GM12878 (cell line): ENCODE measurements around the gene PRKG1. TPM values are rescaled to one million over a fixed set of nuclear protein-coding genes. Genes with fewer than 3 reads are reported as not detected.

Experiments
- ATAC-seq: fragments of 200-7000 bp; cut with Tn5 transposase; 3 replicates; pipeline ENCODE4 v1.9.1; 2020; ENCODE audit warnings: mild to moderate bottlenecking, moderate library complexity
- BruUV-seq: library from RNA; stranded (reverse); fragments of 400-500 nt; replicated peaks from 2 replicates; lab custom pipeline; 2021; lab: Mats Ljungman, UMichigan
- CTCF ChIA-PET: fragments of 300-600 bp; sonication (Branson Sonifier 250); formaldehyde crosslinking; extraction: SDS; loops from one replicate; lab custom pipeline; 2021; ENCODE audit warnings: inconsistent platforms; lab: Yijun Ruan, JAX
- POLR2A ChIA-PET: fragments of 350-600 bp; formaldehyde crosslinking; extraction: SDS; loops from one replicate; lab custom pipeline; 2021; ENCODE audit warnings: inconsistent platforms; lab: Charles Lee
- RAD21 ChIA-PET: fragments of 300-600 bp; sonication (Branson Sonifier 250); formaldehyde crosslinking; loops from one replicate; lab custom pipeline; 2023; ENCODE audit warnings: antibody characterized with exemption; ENCODE audit not compliant: unreplicated experiment; lab: Charles Lee
- SMC1A ChIA-PET: fragments of 300-600 bp; sonication (Branson Sonifier 250); formaldehyde crosslinking; loops from one replicate; lab custom pipeline; 2023; ENCODE audit not compliant: unreplicated experiment, uncharacterized antibody; lab: Charles Lee
- DNase-seq: peaks from one replicate; pipeline ENCODE4 v3.0.0-alpha.2; 2011; ENCODE audit warnings: low read depth, low spot score
- FAIRE-seq: peaks from 3 replicates; lab custom pipeline; 2011; peaks lifted over from hg19 to GRCh38; lab: Jason Lieb, UNC
- H2AFZ ChIP-seq: 2 replicates; pipeline ENCODE4 v1.6.0; 2011; ENCODE audit warnings: low read depth, low read length, control low read depth; ENCODE audit not compliant: control insufficient read depth
- H3K27ac ChIP-seq: 2 replicates; pipeline ENCODE4 v1.5.1; 2011; ENCODE audit warnings: control low read depth; ENCODE audit not compliant: control insufficient read depth, insufficient read depth
- H3K27me3 ChIP-seq, 2 experiments: replicated peaks in 1 of 2; 2 replicates each; pipeline versions ENCODE4 v1.6.0 to v1.6.1; 2011; ENCODE audit warnings: low read length in 1 of 2; ENCODE audit not compliant: control insufficient read depth in 2 of 2, insufficient read depth in 2 of 2
- H3K36me3 ChIP-seq, 2 experiments: 2 replicates each; pipeline ENCODE4 v1.5.1; 2011; ENCODE audit warnings: low read length in 1 of 2; ENCODE audit not compliant: control insufficient read depth in 2 of 2, insufficient read depth in 2 of 2
- H3K4me1 ChIP-seq: 2 replicates; pipeline ENCODE4 v1.6.1; 2011; ENCODE audit warnings: mild to moderate bottlenecking, low read length, moderate library complexity, mixed read lengths; ENCODE audit not compliant: control insufficient read depth, insufficient read depth
- H3K4me2 ChIP-seq: 2 replicates; pipeline ENCODE4 v1.6.0; 2011; ENCODE audit warnings: control low read depth; ENCODE audit not compliant: control insufficient read depth, insufficient read depth
- H3K4me3 ChIP-seq: fragments of 200-600 bp; sonication (generic); 2 replicates; pipeline ENCODE4 v1.5.1; 2016
- H3K79me2 ChIP-seq: 2 replicates; pipeline ENCODE4 v1.6.0; 2011; ENCODE audit warnings: low read length; ENCODE audit not compliant: control insufficient read depth, insufficient read depth
- H3K9ac ChIP-seq: 2 replicates; pipeline ENCODE4 v1.8.0; 2011; ENCODE audit warnings: low read length, control low read depth, mixed read lengths; ENCODE audit not compliant: control insufficient read depth, insufficient read depth
- H3K9me3 ChIP-seq: replicated peaks from 3 replicates; pipeline ENCODE4 v1.5.1; 2011; ENCODE audit warnings: mild to moderate bottlenecking, low read length; ENCODE audit not compliant: control insufficient read depth, insufficient read depth
- H4K20me1 ChIP-seq: 2 replicates; pipeline ENCODE4 v1.6.0; 2011; ENCODE audit not compliant: control insufficient read depth, insufficient read depth
- BMI1 ChIP-seq: fragments of 450-650 bp; IDR thresholded peaks from 2 replicates; pipeline ENCODE4 v1.6.1; 2016; ENCODE audit warnings: mild to moderate bottlenecking, moderate library complexity, borderline replicate concordance
- CREB1 ChIP-seq: IDR thresholded peaks from 2 replicates; pipeline ENCODE4 v1.6.1; 2012; ENCODE audit warnings: low read depth, mild to moderate bottlenecking, inconsistent platforms
- CUX1 ChIP-seq: IDR thresholded peaks from 2 replicates; pipeline ENCODE4 v1.6.1; 2012; ENCODE audit warnings: improper control_type of control experiment, low read depth, low read length; ENCODE audit not compliant: insufficient replicate concordance
- MLLT1 ChIP-seq: fragments of 450-650 bp; IDR thresholded peaks from 2 replicates; pipeline ENCODE4 v1.6.1; 2016; ENCODE audit warnings: mild to moderate bottlenecking
- NR2C1 ChIP-seq: fragments of 450-650 bp; IDR thresholded peaks from 2 replicates; pipeline ENCODE4 v1.6.1; 2017; ENCODE audit warnings: antibody characterized with exemption, mild to moderate bottlenecking, moderate library complexity
- PAX8 ChIP-seq: fragments of 450-650 bp; IDR thresholded peaks from 2 replicates; pipeline ENCODE4 v1.6.1; 2017; ENCODE audit warnings: mild to moderate bottlenecking, moderate library complexity
- PKNOX1 ChIP-seq: fragments of 450-650 bp; IDR thresholded peaks from 2 replicates; pipeline ENCODE4 v1.6.1; 2016; ENCODE audit warnings: mild to moderate bottlenecking
- RCOR1 ChIP-seq: conservative IDR thresholded peaks from 2 replicates; pipeline ENCODE4 v1.6.1; 2012; ENCODE audit warnings: low read depth, low read length, improper control_type of control experiment
- SMARCA5 ChIP-seq: fragments of 450-650 bp; IDR thresholded peaks from 2 replicates; pipeline ENCODE4 v1.6.1; 2017; ENCODE audit warnings: mild to moderate bottlenecking
- in situ Hi-C: fragments of 300-500 bp; cut with MboI; formaldehyde crosslinking; loops from 9 replicates; pipeline ENCODE4 v1.14.3; 2018; ENCODE audit warnings: mixed read lengths
- intact Hi-C: fragments of 100-400 bp; cut with micrococcal nuclease; formaldehyde crosslinking; loops from one replicate; pipeline ENCODE4 v1.14.2; 2022; ENCODE audit not compliant: unreplicated experiment
- polyA plus RNA-seq, 11 experiments: library from polyadenylated mRNA; depleted of rRNA in 4 of 11; unstranded in 6 of 11; stranded (reverse) in 5 of 11; fragments of >200 nt; fragmentation: Nextera tagmentation in 4 of 11; fragmentation: Illumina TruSeq in 1 of 11; extraction: Ambion mirVana in 4 of 11; extraction: Trizol in 1 of 11; gene quantifications; 1 replicate in 1 of 11; 2 replicates in 10 of 11; pipeline versions ENCODE4 v1.2.1 to v1.2.3, GENCODE V29; 2011 to 2016; ENCODE audit warnings: inconsistent platforms in 2 of 11, missing spikeins in 2 of 11, low read depth in 1 of 11
- total RNA-seq, 4 experiments: library from RNA; depleted of rRNA in 3 of 4; stranded (reverse); fragments of >200 nt in 3 of 4; fragmentation: Illumina TruSeq in 1 of 4; extraction: Trizol in 1 of 4; gene quantifications; 2 replicates each; pipeline versions ENCODE4 v1.2.1 to v1.2.3, GENCODE V29; 2013 to 2021
- TF ChIP-seq, protein P1 (sequence below): IDR thresholded peaks from 2 replicates; pipeline ENCODE4 v1.6.1; 2011; ENCODE audit warnings: mild to moderate bottlenecking, low read depth, low read length, moderate library complexity; ENCODE audit not compliant: insufficient replicate concordance
- TF ChIP-seq, protein P2 (sequence below): IDR thresholded peaks from 2 replicates; pipeline ENCODE4 v1.6.1; 2011; ENCODE audit warnings: borderline replicate concordance, low read depth, mild to moderate bottlenecking, moderate library complexity, low read length; ENCODE audit not compliant: insufficient read depth, poor library complexity, severe bottlenecking

The PRKG1 gene
- total and polyA plus RNA-seq, 10 of the 15 experiments (the other 5 are each of a cell fraction or from before 2014, with no cell fraction given), result 0.04 to 0.05 TPM; not detected in 8

DNA sequence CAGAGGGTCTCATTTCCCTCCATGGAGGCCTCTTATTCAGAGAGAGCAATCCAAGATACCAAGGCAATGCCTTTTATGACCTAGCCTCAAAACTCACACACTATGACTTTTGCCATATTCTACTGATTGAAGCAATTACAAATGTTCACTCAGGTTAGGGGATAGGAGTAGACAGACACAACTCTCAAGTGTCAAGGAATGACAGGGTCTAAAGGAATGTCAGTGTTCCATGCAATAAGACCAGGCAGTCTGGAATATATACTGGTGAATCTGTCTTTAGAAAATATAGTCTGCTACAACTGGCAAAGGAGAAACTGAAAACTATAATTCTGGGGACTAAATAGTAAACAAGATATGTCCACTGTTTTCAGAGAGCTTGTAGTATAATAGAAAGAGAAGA lies 283.9 kb downstream of the PRKG1 start:
- in situ Hi-C loops (no loop called here), intact Hi-C loops (no loop called here)
- FAIRE-seq, result no peak
- RAD21 ChIA-PET, result no interaction called here
- CTCF ChIA-PET, result interaction anchor here (1.2 kb wide), 1 partner anchor 64 kb away, joined by 3 read pairs; no protein-coding TSS in a partner anchor
- no peaks in the 10 kb centered on the region for H3K9me3 ChIP-seq
- H3K4me3 ChIP-seq, result no peak overlapping the region
- no peaks in the 10 kb centered on the region for H3K36me3 ChIP-seq
- no peak overlapping the region for H3K9ac ChIP-seq
- no peaks in the 10 kb centered on the region for H3K27me3 ChIP-seq
- H2AFZ ChIP-seq, result no peak overlapping the region
- BruUV-seq, result no TSS peak
- H3K79me2 ChIP-seq, result no peaks in the 10 kb centered on the region
- H3K27ac ChIP-seq, result no peak overlapping the region
- H3K4me2 ChIP-seq, result no peak overlapping the region
- TF ChIP-seq, protein P1, sequence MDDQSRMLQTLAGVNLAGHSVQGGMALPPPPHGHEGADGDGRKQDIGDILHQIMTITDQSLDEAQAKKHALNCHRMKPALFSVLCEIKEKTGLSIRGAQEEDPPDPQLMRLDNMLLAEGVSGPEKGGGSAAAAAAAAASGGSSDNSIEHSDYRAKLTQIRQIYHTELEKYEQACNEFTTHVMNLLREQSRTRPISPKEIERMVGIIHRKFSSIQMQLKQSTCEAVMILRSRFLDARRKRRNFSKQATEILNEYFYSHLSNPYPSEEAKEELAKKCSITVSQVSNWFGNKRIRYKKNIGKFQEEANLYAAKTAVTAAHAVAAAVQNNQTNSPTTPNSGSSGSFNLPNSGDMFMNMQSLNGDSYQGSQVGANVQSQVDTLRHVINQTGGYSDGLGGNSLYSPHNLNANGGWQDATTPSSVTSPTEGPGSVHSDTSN, result no peak
- no peak for TF ChIP-seq RCOR1
- TF ChIP-seq PKNOX1, result no peak
- no peak for TF ChIP-seq BMI1
- TF ChIP-seq CUX1, result no peak
- no peak for TF ChIP-seq CREB1
- TF ChIP-seq, protein P2, sequence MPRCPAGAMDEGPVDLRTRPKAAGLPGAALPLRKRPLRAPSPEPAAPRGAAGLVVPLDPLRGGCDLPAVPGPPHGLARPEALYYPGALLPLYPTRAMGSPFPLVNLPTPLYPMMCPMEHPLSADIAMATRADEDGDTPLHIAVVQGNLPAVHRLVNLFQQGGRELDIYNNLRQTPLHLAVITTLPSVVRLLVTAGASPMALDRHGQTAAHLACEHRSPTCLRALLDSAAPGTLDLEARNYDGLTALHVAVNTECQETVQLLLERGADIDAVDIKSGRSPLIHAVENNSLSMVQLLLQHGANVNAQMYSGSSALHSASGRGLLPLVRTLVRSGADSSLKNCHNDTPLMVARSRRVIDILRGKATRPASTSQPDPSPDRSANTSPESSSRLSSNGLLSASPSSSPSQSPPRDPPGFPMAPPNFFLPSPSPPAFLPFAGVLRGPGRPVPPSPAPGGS, result no peak
- TF ChIP-seq SMARCA5, result no peak
- no peak for TF ChIP-seq PAX8
- TF ChIP-seq MLLT1, result no peak
- no peak for TF ChIP-seq NR2C1
- H4K20me1 ChIP-seq, result no peaks in the 10 kb centered on the region
- H3K4me1 ChIP-seq, result no peaks in the 10 kb centered on the region
- no peak for DNase-seq
- ATAC-seq, result no peak
- POLR2A ChIA-PET, result interaction anchor here (0.6 kb wide), 1 partner anchor 15 kb away, joined by 5 read pairs; no protein-coding TSS in a partner anchor
- SMC1A ChIA-PET, result interaction anchor here (0.7 kb wide), 1 partner anchor 459 kb away, joined by 3 read pairs; no protein-coding TSS in a partner anchor
